Heart left ventricle (tissue), 16 donors: ENCODE results near the gene MRPS35. TPM values are rescaled to one million over a fixed set of nuclear protein-coding genes. Genes with fewer than 3 reads are reported as not detected.
A peak's percentile ranks its signal among the peaks of the same experiment; 100 is the strongest.

ENCODE experiments used
- ATAC-seq, 4 donors: fragments of 200-7000 bp; cut with Tn5 transposase; one replicate each; pipeline ENCODE4 v1.9.1; 2020 to 2022; ENCODE audit warnings: moderate library complexity in 4 of 4, mild to moderate bottlenecking in 3 of 4, moderate number of reproducible peaks in 1 of 4
- DNase-seq, 5 donors: peaks; one replicate each; pipeline ENCODE4 v3.0.0-alpha.2; 2020
- H3K27ac ChIP-seq, 12 donors: fragments of 200-600 bp; sonication (generic) in 4 of 12; one replicate each; pipeline versions ENCODE4 v1.5.0 to v1.8.0; 2016 to 2022; ENCODE audit warnings: mild to moderate bottlenecking in 2 of 12
- H3K27me3 ChIP-seq, 9 donors: fragments of 200-600 bp; sonication (generic) in 2 of 9; one replicate each; pipeline versions ENCODE4 v1.5.1 to v1.8.0; 2016 to 2022; ENCODE audit warnings: mild to moderate bottlenecking in 3 of 9
- H3K36me3 ChIP-seq, 9 donors: fragments of 200-600 bp; sonication (generic) in 2 of 9; one replicate each; pipeline versions ENCODE4 v1.5.0 to v1.8.0; 2018 to 2022; ENCODE audit warnings: mild to moderate bottlenecking in 2 of 9
- H3K4me1 ChIP-seq, 12 donors: fragments of 200-600 bp; sonication (generic) in 4 of 12; one replicate each; pipeline versions ENCODE4 v1.5.0 to v1.8.0; 2016 to 2022; ENCODE audit warnings: mild to moderate bottlenecking in 3 of 12
- H3K4me3 ChIP-seq, 12 donors: fragments of 200-600 bp; sonication (generic) in 4 of 12; one replicate each; pipeline versions ENCODE4 v1.5.0 to v1.8.0; 2017 to 2022; ENCODE audit warnings: mild to moderate bottlenecking in 9 of 12, moderate library complexity in 4 of 12
- H3K9me3 ChIP-seq, 12 donors: fragments of 200-600 bp; sonication (generic) in 4 of 12; one replicate each; pipeline versions ENCODE4 v1.5.0 to v1.8.0; 2016 to 2022; ENCODE audit warnings: mild to moderate bottlenecking in 1 of 12
- CTCF ChIP-seq, 12 donors: fragments of 200-600 bp; sonication (generic) in 4 of 12; IDR thresholded peaks; one replicate each; pipeline versions ENCODE4 v1.5.0 to v1.8.0; 2018 to 2022; ENCODE audit warnings: antibody characterized with exemption in 12 of 12, mild to moderate bottlenecking in 5 of 12
- POLR2A ChIP-seq, 2 donors: fragments of 450-650 bp; IDR thresholded peaks; one replicate each; pipeline ENCODE4 v1.6.1; 2017; ENCODE audit warnings: antibody characterized with exemption in 2 of 2, mild to moderate bottlenecking in 2 of 2, moderate library complexity in 2 of 2
- WGBS, 4 donors: extraction: QIAGEN DNeasy Blood & Tissue Kit in 2 of 4; methylation state at CpG; one replicate each; pipeline versions ENCODE4 v1.1.5 to v1.1.7; 2013 to 2018; 5-methylcytosine and 5-hydroxymethylcytosine counted together
- intact Hi-C, 10 donors: fragments of 100-400 bp; cut with DNase I; formaldehyde crosslinking; loops; one replicate each; pipeline versions ENCODE4 v1.11.1 to v1.14.2; 2022
- polyA plus RNA-seq, 2 donors: library from polyadenylated mRNA; stranded (reverse); fragments of 200-250 nt; gene quantifications; one replicate each; pipeline ENCODE4 v1.2.3, GENCODE V29; 2013
- total RNA-seq, 9 donors: library from RNA; depleted of rRNA in 2 of 9; stranded (reverse); fragments of >200 nt in 2 of 9; fragmentation: NEBNext Ultra II Directional in 3 of 9; extraction: Animal tissue kit (Norgen Biotek cat#: 25700) in 3 of 9; gene quantifications; one replicate each; pipeline versions ENCODE4 v1.1.0 to v1.2.4, GENCODE V29; 2016 to 2023
- donor health status: ischemic (EF 13 %, LVEDD 7.1; RV severe dilation, severe dysfunction).
- donor health status: healthy with polysubstance abuse.
- donor health status: DM: no; HTN: yes; CAD: no.
- donor health status: DM: no; HTN: no; CAD: no.
- donor health status: ischemic (EF 25% LVEDD 6.9; RV normal size, moderate dysfunction).
- donor health status: ischemic (EF 25% LVEDD 5.7; RV mildly dilated, moderate dysfunction).
- donor health status: healthy.
- donor health status: DM: yes; HTN: yes; CAD: no.
- donor health status: ischemic (EF 35%, LVEDD 5.7; RV mildly dilated, moderate dysfunction).
- donor health status: nonischemic (EF 11% LVEDD 7.7; RV severe dilation, severe dysfunction).
- donor health status: DM: yes; HTN: yes; CAD: no.
- donor health status: PGD.
- donor health status: ischemic (EF 29% LVEDD 5.4; RV normal size, mild dysfunction).
- donor health status: nonischemic (EF 23%, LVEDD 6.1; RV moderate dilation, normal function).

Gene MRPS35
- total and polyA plus RNA-seq, 11 donors: 39.8 to 94.1 (median 59.6) TPM

DNA sequence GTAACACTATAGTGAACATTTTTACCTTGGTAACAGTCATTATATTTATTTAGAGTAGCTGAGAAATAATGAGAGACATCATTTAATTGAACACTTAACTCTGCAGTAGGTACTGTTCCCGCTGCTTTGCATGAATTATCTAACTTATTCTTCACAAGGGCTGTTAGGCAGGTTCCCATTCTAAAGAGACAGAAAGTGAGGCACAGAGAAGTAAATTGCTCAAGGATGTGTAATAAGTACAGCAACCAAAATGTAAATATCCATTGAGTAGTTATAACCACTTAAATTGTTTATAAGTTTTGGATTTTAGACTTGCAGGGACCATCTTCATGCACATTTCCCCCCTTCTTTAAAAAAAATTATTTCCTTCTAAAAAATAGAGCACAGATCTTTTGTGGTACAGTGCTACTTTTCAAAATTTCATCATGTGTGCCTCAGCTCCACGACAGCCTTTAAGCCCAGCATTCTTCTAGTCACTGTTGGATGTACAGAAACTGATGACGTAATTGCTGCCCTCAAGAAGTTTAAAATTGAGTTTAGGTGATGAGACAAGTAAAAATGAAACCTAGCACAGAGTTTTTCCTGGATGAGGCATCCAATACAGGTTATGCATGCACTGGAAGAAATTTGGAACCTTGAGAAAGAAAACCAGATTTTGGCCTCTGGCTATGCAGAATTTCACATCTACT lies 75.4 kb downstream of the MRPS35 start:
- Histone ChIP-seq H3K27ac (no peak overlapping the region), H3K9me3 (no peaks in the 10 kb centered on the region), H3K36me3 (peaks cover 0 to 17% (median 3%) of the 10 kb centered on the region in 9 donors), H3K27me3 (no peaks in the 10 kb centered on the region), H3K4me1 (peaks cover 0 to 44% (median 13%) of the 10 kb centered on the region in 12 donors), H3K4me3 (no peak overlapping the region)
- no peak for DNase-seq
- intact Hi-C loops: loop anchor here in 1 of 10 donors (10.0 kb wide), 1 partner anchor 61 kb away; no protein-coding TSS in a partner anchor
- no peak for TF ChIP-seq POLR2A (IDR thresholded peaks at IDR 0.05)
- no peak for TF ChIP-seq CTCF (IDR thresholded peaks at IDR 0.05)
- WGBS, 4 donors: 79 to 87% (median 86%) methylated on average over 3 of the region's 3 CpGs
- ATAC-seq: no peak

DNA sequence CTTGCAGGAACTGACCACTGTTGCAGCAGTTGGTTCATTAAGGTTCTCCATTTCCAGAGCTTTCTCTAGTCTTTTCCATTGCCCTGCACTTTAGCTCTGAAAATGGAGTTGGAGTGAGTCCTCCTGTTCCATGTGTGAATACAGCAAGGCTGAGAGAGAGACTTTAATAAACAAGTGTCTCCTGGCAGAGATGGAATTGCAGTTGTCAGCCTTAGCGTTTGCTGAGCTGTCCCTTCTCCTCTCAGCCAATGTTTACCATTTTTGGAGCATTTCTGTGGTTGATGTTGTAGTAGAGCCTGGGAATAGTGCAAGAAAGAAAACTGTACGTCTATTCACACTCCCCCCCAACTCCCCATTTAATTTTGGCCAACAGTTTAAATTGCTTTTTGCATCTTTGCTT lies 76.9 kb downstream of the MRPS35 start:
- no peak for TF ChIP-seq POLR2A (IDR thresholded peaks at IDR 0.05)
- no peak for TF ChIP-seq CTCF (IDR thresholded peaks at IDR 0.05)
- no peaks in the 10 kb centered on the region for H3K9me3 ChIP-seq
- H3K4me1 ChIP-seq: peaks cover 0 to 30% (median 0%) of the 10 kb centered on the region in 12 donors
- WGBS, 4 donors: 63 to 72% (median 67%) methylated on average over 2 of the region's 2 CpGs
- intact Hi-C loops: loop anchor here in 1 of 10 donors (10.0 kb wide), 1 partner anchor 63 kb away; no protein-coding TSS in a partner anchor
- no peak overlapping the region for H3K4me3 ChIP-seq
- peaks cover 0 to 28% (median 16%) of the 10 kb centered on the region in 9 donors for H3K36me3 ChIP-seq
- peak overlapping the region in 1 of 12 donors; percentile 41 for H3K27ac ChIP-seq
- no peak for DNase-seq
- H3K27me3 ChIP-seq: no peaks in the 10 kb centered on the region
- no peak for ATAC-seq

- DNase-seq (no peak), ATAC-seq (no peak)
- TF ChIP-seq CTCF (IDR thresholded peaks at IDR 0.05) (no peak), POLR2A (IDR thresholded peaks at IDR 0.05) (no peak)
- Histone ChIP-seq H3K4me3 (no peak overlapping the region), H3K36me3 (peaks cover 0 to 49% (median 41%) of the 10 kb centered on the region in 9 donors), H3K27me3 (no peaks in the 10 kb centered on the region), H3K27ac (peak overlapping the region in 1 of 12 donors; percentile 18), H3K9me3 (no peaks in the 10 kb centered on the region), H3K4me1 (peaks cover 0 to 13% (median 0%) of the 10 kb centered on the region in 12 donors)
- WGBS, 4 donors: 92 to 97% (median 96%) methylated on average over 2 of the region's 2 CpGs
- intact Hi-C loops: no loop called here
Observed at GRCh38 chr12:27790179-27790578, 79.5 kb downstream of the MRPS35 start.

GRCh38 chr12:27794818-27795584 lies 84.4 kb downstream of the MRPS35 start:
- Histone ChIP-seq H3K27me3 (no peaks in the 10 kb centered on the region), H3K4me1 (no peaks in the 10 kb centered on the region), H3K4me3 (no peak overlapping the region), H3K9me3 (no peaks in the 10 kb centered on the region), H3K36me3 (peaks cover 0 to 91% (median 87%) of the 10 kb centered on the region in 9 donors), H3K27ac (peak overlapping the region in 1 of 12 donors; percentile 9)
- no peak for ATAC-seq
- DNase-seq: no peak
- intact Hi-C loops: no loop called here
- no peak for TF ChIP-seq POLR2A (IDR thresholded peaks at IDR 0.05)
- TF ChIP-seq CTCF (IDR thresholded peaks at IDR 0.05): no peak
- WGBS, 4 donors: 92 to 96% (median 95%) methylated on average over 6 of the region's 6 CpGs
